Measurements from ENCODE around the gene IPO5.
A peak's percentile ranks its signal among the peaks of the same experiment; 100 is the strongest.
"Not testable (repeated sequence)": the region's sequence is repeated elsewhere in the genome, so short reads cannot be mapped to it uniquely, and the experiment has no call there.

The IPO5 gene

DNA sequence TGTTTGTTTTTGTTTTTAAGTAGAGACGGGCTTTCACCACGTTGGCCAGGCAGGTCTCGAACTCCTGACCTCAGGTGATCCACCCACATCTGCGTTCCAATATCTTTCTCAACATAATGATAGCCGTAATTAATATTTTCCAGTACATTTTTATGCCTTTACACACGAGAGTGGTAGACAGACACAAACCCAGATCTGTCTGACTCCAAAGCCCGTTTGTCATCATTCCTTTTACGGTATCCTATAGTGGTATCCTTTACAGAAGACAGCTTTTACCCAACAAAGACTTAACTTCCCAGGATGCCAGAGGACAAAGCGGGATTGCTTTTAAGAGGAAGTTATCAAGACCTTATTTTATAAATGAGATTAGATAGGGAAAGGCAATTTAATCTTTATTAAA lies 59.8 kb downstream of the IPO5 start:
- no peak for DNase-seq (ENCODE audit: low read depth, low spot score)

DNA sequence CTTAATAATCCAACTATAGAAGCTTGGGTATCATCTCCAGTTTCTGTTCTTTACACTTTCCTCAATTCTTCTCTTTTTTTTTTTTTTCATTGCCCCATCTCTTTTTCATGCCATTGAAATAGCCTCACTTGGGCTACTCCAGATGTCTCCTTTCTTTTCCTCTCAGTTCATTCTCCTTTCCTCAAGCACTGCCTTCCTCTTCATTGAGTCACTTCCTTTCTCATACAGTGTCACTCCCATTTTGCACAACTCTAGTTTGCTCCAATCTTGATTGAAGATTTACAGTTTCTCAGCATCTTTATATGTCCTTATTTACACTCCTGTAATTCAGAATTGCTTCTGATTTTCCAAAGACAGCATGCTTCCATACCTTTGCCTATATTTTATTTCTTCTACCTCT lies 61.3 kb downstream of the IPO5 start:
- no peak for DNase-seq (ENCODE audit: low read depth, low spot score)

DNA sequence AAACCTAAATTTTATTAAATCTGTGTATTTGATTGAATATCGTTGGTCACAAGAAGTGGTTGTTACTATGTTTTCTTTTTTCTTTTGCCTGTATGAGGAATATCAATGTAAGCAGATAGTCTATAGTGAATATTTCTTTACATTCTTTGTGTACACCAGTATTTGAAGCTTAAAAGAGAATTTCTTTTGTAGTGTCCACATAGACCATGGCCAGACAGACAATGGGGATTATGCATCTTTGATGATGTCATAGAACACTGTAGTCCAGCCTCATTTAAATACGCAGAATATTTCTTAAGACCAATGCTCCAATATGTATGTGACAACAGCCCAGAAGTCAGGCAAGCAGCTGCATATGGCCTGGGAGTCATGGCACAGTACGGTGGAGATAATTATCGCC lies 64.8 kb downstream of the IPO5 start:
- DNase-seq (ENCODE audit: low read depth, low spot score), result no peak

DNA sequence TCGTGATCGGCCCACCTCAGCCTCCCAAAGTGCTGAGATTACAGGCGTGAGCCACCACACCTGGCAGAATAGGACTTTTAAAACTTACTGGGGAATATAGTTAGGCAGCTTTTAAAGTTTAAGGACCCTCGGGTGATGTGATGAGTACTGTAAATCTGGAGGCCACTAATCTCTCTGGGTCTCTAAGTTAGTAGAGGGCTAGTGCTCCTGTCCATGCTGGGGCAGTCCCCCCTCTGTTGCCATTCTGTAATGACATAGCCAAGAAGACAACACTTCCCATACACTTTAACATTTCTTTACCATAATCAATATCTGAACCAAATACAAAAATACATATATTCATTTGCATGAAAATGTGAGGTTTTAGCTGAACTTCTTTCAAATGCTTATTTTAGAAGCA lies 65.7 kb downstream of the IPO5 start:
- no peak for DNase-seq (ENCODE audit: low read depth, low spot score)

DNA sequence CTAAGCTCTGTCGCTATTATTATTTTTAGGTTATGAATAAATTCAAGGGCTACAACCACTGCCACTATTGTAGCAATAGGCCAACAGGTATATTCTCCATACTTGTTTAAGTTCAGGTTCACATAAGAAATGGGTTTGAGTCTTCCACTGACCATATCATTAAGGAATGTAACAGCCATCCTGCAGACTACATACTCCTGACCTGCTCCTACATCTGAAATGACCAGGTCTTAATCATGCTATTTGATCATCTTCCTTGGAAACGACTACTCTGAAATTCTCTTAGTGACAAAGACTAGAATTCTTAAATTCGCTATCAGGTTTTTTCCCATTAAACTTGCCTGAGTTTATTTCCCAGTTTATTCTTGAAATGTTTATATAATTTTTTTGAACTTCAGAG lies 66.8 kb downstream of the IPO5 start:
- no peak for DNase-seq (ENCODE audit: low read depth, low spot score)

DNA sequence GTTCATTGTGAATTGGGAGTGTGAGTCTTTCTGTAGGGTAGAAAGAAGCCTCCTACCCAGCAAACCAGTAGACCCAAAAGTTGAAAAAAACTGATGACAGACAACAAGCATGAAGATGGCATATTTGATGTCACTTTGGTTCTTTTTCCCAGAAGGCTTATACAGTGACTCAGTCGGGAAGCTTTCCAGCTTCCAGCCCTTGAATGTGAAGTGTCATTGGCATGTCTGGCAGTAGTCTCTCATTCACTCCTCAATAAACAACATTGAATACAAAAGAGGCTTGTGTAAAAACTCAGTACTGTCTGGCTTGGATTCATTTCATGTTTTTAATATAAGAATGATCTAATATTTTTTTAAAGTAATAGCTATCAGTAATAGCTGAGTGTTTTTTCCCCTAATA lies 68.7 kb downstream of the IPO5 start:
- peak; percentile 89 for DNase-seq (ENCODE audit: low read depth, low spot score)

DNA sequence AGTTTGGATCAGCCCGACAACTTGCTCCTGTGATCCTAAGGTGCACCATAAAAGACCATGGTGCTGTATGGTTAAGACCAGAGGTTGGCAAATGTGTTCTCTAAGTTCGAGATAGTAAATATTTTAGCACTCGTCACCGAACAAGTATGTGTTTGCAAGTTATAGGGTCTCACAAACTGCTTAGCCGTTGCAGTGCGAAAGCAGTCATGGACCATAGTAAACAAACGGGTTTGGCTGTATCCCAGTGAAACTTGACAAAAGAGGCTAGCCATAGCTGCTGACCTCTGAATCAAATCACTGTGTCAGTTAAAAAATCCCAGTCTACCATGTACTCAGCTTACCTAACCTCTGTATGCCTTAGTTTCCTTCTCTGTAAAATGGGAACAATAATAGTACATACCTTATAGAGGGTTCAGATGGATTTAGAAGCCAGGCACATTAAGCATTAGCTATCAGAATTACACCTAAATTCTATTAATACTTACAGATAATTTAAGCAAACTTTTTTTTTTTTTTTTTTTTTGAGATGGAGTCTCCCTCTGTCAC lies 72.1 kb downstream of the IPO5 start:
- DNase-seq (ENCODE audit: low read depth, low spot score), result no peak

DNA sequence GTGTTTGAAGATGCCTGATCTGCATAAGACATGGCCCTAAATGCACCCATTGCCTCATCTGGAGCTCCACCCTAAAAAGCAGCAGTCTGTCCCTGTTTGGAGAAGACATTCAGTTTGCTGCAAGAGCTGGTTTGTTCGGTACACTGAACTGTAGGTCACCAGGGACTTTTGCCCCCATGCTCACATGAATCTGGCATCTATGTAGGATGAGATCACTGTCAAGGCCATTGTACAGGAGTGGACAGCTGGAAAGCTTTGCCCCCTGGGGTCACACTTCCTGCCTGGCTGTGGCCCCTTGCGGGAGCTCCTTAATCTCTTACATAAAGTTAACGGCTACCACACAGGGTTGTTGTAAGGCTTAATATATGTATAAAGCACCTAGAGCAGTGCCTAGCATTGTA lies 73.0 kb downstream of the IPO5 start:
- no peak for DNase-seq (ENCODE audit: low read depth, low spot score)

DNA sequence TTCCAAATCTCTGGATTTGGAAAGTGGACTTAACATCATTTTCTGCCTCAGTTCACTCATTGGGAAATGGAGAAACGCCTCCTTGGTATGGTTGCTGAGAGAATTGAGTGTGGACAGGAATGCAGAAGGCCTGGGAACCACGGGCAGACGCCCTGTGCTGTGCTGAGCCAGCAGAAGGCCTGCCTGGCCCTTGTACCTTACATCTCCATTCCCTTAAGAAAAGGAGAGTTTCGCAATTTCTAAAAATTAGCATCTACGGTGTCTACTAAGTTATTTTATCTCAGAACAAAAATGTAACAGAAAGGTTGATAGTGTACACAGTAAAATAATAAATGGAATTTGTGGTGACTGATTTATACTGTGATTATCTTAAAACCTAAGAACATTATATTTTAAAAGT lies 78.7 kb downstream of the IPO5 start:
- DNase-seq (ENCODE audit: low read depth, low spot score), result peak; percentile 28

DNA sequence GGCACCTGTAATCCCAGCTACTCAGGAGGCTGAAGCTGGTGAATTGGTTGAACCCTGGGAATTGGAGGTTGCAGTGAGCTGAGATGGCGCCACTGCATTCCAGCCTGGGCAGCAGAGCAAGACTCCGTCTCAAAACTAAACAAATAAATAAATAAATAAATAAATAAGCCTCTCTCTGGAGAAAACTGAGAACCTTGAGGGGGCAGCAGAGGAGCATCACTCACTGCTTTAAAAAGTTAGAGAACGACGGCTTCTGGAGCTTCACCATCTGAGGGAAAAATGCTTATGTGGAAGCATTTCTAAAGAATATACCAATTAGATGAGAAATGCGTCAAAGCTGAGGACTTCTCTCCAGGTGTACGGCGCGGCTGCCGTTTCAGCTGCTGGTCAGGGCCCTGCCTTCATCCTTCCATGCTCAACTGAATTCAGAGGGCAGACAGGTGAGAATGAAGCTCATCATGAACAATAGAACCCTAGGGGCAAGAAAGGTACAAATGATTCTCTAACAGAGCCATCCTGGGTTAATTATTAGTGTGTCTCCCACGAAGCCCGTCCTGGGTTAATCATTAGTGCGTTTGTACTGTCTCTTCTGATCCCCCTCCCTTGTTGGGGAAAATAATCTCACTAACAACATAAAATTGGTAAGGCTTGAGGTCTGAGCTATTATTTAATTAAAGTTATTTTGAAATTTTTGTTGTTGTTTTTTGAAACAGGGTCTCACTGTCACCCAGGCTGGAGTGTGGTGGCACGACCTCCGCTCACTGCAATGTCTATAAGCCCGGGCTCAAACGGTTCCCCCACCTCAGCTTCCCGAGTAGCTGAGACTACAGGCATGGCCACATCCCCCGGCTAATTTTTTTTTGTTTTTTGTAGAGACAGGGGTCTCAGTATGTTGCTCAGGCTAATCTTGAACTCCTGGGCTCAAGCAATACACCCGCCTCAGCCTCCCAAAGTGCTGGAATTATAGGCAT lies 80.1 kb downstream of the IPO5 start:
- peak; percentile 71 for DNase-seq (ENCODE audit: low read depth, low spot score)

DNA sequence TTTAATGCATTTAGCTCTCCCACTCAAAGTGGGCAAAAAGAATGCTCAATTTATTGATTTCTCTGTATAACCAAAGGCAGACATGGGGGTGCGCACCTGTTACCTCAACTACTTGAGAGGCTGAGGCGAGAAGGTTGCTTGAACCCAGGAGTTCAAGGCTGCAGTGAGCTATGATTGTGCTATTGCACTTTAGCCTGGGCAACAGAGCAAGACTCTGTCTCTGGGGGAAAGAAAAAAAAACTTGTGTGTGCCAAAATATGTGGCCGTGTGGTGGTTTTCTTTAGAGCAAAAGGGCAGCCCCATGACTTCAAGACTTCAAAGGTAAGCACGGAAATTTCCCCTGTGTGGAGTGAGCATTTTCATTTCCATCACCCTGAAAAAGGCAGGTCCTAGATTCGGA lies 81.9 kb downstream of the IPO5 start:
- DNase-seq (ENCODE audit: low read depth, low spot score), result no peak

DNA sequence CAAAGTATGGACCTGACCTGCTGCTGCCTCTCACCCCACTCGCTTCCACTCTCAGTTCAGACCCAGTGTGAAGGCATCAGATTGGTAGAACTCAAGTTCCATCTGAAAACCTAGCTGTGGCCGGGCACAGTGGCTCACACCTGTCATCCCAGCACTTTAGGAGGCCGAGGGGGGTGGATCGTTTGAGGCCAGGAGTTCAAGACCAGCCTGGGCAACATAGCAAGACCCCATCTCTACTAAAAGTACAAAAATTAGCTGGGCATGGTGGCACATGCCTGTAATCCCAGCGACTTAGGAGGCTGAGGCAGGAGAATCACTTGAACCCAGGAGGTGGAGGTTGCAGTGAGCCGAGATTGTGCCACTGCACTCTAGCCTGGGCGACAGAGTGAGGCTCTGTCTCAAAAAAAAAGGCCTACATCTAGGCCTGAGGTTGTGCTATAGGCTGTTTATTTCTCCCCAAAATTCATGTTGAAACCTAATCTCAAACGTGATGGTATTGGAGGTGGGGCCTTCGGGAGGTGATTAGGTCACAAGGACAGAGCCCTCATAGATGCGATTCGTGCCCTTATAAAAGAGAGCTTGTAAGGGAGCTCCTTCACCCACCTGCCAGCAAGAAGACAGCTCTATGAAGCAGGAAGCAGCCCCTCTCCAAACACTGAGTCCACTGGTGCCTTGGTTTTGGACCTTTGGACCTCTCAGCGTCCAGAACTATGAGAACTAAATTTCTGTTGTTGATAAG lies 83.3 kb downstream of the IPO5 start:
- DNase-seq (ENCODE audit: low read depth, low spot score), result not testable (repeated sequence)

DNA sequence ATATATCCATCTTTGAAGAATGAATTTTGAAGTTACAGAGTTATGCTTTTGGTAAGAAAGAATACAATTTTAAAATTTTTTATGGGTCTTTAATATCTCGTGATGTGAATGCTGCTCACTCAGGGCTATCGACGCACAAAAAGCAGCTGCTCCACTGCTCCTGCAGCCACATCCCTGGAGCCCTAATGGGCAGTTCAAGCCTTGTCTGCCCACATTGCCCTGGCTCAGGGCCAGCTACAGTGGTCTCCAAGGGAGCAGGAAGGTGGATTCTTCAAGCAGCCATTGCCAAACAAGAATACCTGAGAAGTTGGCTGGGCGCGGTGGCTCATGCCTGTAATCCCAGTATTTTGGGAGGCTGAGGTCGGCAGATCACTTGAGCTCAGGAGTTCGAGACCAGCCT lies 85.8 kb downstream of the IPO5 start:
- DNase-seq (ENCODE audit: low read depth, low spot score), result no peak

DNA sequence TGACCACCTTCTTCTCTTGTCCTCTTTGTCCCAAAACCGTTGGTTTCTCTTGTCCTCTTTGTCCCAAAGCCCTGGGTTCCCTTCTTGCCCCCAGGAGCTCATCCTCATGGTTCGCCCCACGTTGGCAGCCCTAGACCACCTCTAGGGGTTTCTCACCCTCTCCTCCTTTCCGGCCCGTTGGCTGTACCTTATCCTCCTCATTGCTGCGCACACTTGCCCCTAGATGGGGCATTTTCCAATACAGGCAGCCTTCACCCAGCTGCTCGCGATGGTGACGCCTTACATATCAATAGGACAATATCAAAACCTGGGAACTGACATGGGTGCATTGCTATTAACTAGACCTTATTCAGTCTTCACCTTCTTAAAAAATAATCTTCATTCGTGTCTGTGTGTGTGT lies 86.5 kb downstream of the IPO5 start:
- DNase-seq (ENCODE audit: low read depth, low spot score), result no peak

DNA sequence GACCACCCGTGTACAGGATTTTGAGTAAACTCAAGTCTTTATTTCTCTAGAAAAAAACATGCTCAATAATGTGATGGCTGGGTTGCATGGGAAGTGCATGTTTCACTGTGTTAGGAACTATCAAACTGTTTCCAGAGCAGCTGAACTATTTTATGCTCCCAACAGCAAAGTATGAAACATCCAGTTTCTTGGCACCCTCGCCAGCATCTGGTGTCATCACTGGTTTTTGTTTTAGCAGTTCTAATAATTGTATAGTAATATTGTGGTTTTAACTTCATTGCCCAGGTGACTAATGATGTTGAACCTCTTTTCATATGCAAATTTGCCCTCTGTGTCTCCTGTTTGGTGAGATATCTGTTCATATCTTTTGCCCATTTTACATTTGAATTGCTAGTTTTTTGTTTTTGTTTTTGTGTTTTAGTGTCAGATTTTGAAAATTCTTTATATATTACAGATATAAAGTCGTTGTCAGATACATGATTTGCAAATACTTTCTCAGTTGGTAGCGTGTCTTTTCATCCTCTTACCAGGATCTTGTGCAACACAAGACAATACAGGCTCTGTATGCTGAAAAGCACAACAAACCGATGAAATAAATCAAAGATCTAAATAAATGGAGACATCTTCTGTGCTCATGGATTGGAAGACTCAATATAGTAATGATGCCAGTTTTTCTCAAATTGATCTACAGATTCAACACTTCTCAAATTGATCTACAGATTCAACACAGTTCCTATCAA lies 87.8 kb downstream of the IPO5 start:
- no peak for DNase-seq (ENCODE audit: low read depth, low spot score)

DNA sequence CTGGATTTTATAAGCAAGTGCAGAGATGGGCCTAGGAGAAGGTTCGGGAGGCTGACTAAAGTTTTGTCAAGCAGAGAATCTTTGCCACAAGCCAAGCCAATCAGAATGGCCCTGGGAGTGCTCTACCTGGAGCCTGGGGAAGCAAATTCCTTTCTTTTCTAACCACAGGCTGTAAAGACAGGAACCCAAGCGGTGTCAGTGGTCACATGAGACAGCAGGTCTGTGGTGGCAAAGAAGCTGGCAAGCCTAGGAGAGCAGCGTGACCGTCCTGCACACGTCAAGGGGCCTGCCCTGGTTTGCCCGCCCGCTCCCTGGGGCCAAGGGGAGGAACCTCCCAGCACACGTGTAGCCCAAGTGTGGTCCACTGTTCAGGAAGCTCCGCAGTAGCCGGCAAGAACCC lies 90.8 kb downstream of the IPO5 start:
- DNase-seq (ENCODE audit: low read depth, low spot score), result no peak

DNA sequence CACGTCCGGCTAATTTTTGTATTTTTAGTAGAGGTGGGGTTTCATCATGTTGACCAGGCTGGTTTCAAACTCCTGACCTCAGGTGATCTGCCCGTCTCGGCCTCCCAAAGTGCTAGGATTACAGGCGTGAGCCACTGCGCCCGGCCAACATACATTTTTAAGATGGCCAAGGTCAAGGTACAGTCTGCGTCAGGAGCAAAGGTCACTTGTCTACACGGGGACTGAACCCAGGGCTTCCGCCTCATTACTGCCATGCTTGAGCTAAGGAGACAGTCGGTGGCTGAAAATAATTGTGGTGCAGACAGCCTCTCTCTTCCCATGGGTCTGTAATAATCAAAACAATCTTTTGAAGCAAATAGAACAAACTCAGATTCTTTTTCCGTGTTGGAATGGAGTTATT lies 94.3 kb downstream of the IPO5 start:
- not testable (repeated sequence) for DNase-seq (ENCODE audit: low read depth, low spot score)

DNA sequence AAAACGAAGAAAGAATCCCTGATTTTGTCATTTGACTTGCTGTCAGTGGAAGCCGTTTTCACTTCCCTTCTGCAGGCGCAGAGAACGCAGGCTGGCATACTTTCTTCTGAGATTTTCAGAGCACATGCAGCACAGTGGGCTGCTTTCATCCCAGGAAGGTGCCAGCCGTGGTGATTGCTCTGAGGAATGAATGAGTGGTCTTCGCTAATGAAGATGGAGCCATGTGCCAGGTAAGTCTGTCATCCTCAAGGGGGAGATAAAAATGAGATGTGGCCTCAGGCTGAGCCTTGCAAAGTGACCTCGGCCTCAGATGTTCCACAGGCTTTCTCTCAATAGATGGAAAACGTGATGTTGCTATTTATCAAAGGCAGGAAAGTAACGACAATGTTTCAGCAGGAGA lies 94.8 kb downstream of the IPO5 start:
- no peak for DNase-seq (ENCODE audit: low read depth, low spot score)

DNA sequence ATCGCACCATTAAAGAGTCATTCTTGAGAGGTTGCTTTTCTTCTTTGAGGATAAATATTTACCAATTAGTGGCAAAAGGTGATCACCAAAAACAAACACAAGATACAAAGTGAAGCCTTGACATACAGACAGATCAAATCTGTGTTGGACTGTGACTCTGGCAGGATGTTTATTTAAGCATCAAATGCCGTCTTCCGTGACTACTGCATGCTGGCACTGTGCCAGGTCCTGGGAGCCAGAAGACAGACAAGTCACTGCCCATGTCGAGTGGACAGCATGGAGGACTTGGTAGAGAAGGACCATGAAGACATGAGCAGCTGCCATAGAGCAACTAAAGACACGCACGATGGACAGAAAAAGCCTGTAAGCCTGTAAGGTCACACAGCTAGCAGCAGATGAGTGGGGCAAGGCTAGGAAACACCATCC lies 96.6 kb downstream of the IPO5 start:
- peak; percentile 35 for DNase-seq (ENCODE audit: low read depth, low spot score)

DNA sequence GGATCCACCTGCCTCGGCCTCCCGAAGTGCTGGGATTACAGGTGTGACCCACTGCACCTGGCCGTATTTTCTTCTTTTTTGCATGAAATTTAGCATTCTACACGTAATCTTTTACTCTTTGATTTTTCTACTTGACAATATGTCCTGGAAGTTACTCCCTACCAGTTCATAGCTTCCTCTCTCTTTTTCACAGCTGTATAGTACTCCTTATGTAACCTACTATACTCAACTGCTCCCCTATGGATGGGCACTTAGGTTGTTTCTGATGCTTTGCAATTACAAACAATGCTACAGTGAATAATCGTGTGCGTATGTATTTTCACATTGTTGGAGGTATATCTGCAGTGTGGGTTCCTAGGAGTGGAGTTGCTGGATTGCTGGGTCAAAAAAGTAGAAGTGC lies 98.9 kb downstream of the IPO5 start:
- no peak for DNase-seq (ENCODE audit: low read depth, low spot score)

DNA sequence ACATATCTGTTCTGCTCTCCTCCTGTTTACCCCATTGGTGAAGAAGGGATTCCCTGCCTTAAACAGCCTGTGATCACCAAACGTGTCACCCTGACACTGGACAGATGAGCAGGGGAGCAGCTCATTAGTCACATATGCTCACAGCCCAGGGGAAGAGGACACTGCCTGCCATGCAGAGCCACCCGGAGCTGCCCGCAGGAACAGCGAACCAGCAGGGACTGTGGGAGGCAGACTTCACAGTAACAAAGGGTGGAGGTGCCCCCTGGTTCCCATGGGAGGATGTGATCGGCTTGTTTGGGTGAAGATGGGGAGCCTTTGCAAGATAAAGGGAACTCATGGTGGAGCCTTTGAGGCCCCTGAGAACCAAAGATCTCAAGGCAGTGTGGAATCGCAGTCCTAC lies 100.8 kb downstream of the IPO5 start:
- no peak for DNase-seq (ENCODE audit: low read depth, low spot score)

DNA sequence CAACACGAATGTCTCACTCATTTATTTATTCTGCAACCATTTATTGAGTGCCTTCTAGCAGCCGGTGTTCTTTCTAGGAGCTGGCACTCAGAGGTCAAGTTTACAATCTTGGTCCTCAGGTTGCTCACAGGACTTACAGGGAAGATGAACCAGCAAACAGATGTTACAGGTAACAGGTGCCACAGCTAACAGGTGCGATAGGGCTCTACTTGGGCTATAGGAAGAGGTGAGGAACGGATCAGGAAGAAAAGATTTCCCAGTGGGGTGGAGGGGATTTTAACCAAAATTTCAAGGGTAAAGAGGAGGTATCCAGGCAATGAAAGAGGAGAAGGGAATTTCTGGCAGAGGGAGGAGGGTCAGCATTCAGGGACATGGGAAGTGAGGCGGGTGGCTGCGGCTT lies 102.1 kb downstream of the IPO5 start:
- DNase-seq (ENCODE audit: low read depth, low spot score), result no peak

Data from astrocyte of the hippocampus (primary cell).